Effector memory CD8-positive, alpha-beta T cell (primary cell): Measurements from ENCODE around the gene COQ2.
"Not testable (repeated sequence)": the region's sequence is repeated elsewhere in the genome, so short reads cannot be mapped to it uniquely, and the experiment has no call there.

Experiments used
- ATAC-seq: fragments of 150-1000 bp; cut with Tn5 transposase; replicated peaks from 2 replicates; pipeline ENCODE4 v1.10.0; 2021; ENCODE audit warnings: mild to moderate bottlenecking, moderate library complexity
- DNase-seq, 3 experiments: peaks; one replicate each; pipeline ENCODE4 v3.0.0; 2021
- H3K27ac Mint-ChIP-seq, 2 donors: one replicate each; pipeline ENCODE4 v1.8.0; 2022; ENCODE audit warnings: mild to moderate bottlenecking in 2 of 2, mixed read lengths in 2 of 2, moderate library complexity in 2 of 2
- H3K27me3 Mint-ChIP-seq, 2 donors: one replicate each; pipeline ENCODE4 v1.8.0; 2022; ENCODE audit warnings: mixed read lengths in 2 of 2
- H3K36me3 Mint-ChIP-seq: one replicate; pipeline ENCODE4 v1.8.0; 2022; ENCODE audit warnings: mild to moderate bottlenecking, moderate library complexity, mixed read lengths; ENCODE audit not compliant: insufficient read depth
- H3K4me1 Mint-ChIP-seq, 2 donors: one replicate each; pipeline ENCODE4 v1.8.0; 2022; ENCODE audit warnings: low read depth in 2 of 2, mixed read lengths in 2 of 2
- H3K4me3 Mint-ChIP-seq, 2 donors: one replicate each; pipeline ENCODE4 v1.8.0; 2022; ENCODE audit warnings: mild to moderate bottlenecking in 2 of 2, mixed read lengths in 2 of 2, moderate library complexity in 2 of 2
- H3K9me3 Mint-ChIP-seq, 2 donors: one replicate each; pipeline ENCODE4 v1.8.0; 2022; ENCODE audit warnings: mixed read lengths in 2 of 2

COQ2 gene

GRCh38 chr4:83308672-83309071 is 24.1 kb upstream of the COQ2 start:
- DNase-seq, result no peak
- Mint-ChIP-seq H3K4me1 (no peaks in the 10 kb centered on the region), H3K27ac (no peak overlapping the region), H3K9me3 (no peaks in the 10 kb centered on the region), H3K27me3 (no peaks in the 10 kb centered on the region), H3K4me3 (no peak overlapping the region), H3K36me3 (peaks cover 24% of the 10 kb centered on the region)
- ATAC-seq, result no peak

- H3K4me3 Mint-ChIP-seq, result no peak overlapping the region
- no peaks in the 10 kb centered on the region for H3K9me3 Mint-ChIP-seq
- H3K27me3 Mint-ChIP-seq, result no peaks in the 10 kb centered on the region
- ATAC-seq, result no peak
- peaks cover 22% of the 10 kb centered on the region for H3K36me3 Mint-ChIP-seq
- H3K27ac Mint-ChIP-seq, result no peak overlapping the region
- H3K4me1 Mint-ChIP-seq, result no peaks in the 10 kb centered on the region
- DNase-seq, result no peak
Observed at GRCh38 chr4:83307920-83308319, 23.3 kb upstream of the COQ2 start.

- no peak for ATAC-seq
- H3K4me3 Mint-ChIP-seq, result no peak overlapping the region
- no peaks in the 10 kb centered on the region for H3K4me1 Mint-ChIP-seq
- H3K9me3 Mint-ChIP-seq, result no peaks in the 10 kb centered on the region
- no peak for DNase-seq
- H3K27ac Mint-ChIP-seq, result no peak overlapping the region
- H3K27me3 Mint-ChIP-seq, result no peaks in the 10 kb centered on the region
- H3K36me3 Mint-ChIP-seq, result peaks cover 2% of the 10 kb centered on the region
Observed at GRCh38 chr4:83305187-83305586, 20.6 kb upstream of the COQ2 start.

GRCh38 chr4:83297548-83298260 is 13.1 kb upstream of the COQ2 start:
- ATAC-seq, result peak; percentile 89
- Mint-ChIP-seq H3K27ac (peak overlapping the region; percentile 72 to 76), H3K4me1 (peaks cover 7 to 13% of the 10 kb centered on the region in 2 donors), H3K4me3 (no peak overlapping the region), H3K9me3 (no peaks in the 10 kb centered on the region), H3K27me3 (no peaks in the 10 kb centered on the region), H3K36me3 (peaks cover 7% of the 10 kb centered on the region)
- no peak for DNase-seq

- peaks cover 7% of the 10 kb centered on the region for H3K36me3 Mint-ChIP-seq
- peaks cover 7 to 13% of the 10 kb centered on the region in 2 donors for H3K4me1 Mint-ChIP-seq
- no peaks in the 10 kb centered on the region for H3K9me3 Mint-ChIP-seq
- peak overlapping the region in 1 of 2 donors; percentile 11 for H3K4me3 Mint-ChIP-seq
- H3K27ac Mint-ChIP-seq, result peak overlapping the region in 1 of 2 donors; percentile 59
- no peak for ATAC-seq
- no peaks in the 10 kb centered on the region for H3K27me3 Mint-ChIP-seq
- DNase-seq, result no peak
Observed at GRCh38 chr4:83293305-83294046, 8.9 kb upstream of the COQ2 start.

- not testable (repeated sequence) for H3K9me3 Mint-ChIP-seq, H3K36me3 Mint-ChIP-seq, H3K27ac Mint-ChIP-seq, ATAC-seq, H3K4me3 Mint-ChIP-seq, DNase-seq, H3K4me1 Mint-ChIP-seq, H3K27me3 Mint-ChIP-seq
Observed at GRCh38 chr4:83290059-83290774, 5.6 kb upstream of the COQ2 start.

- ATAC-seq, result not testable (repeated sequence)
Observed at GRCh38 chr4:83288381-83288780, 3.8 kb upstream of the COQ2 start.

GRCh38 chr4:83285055-83285407 is 433 bp upstream of the COQ2 start:
- peaks cover 15 to 35% of the 10 kb centered on the region in 2 donors for H3K4me1 Mint-ChIP-seq
- peak in 2 of 3 experiments; percentile 14 to 27 for DNase-seq
- peak; percentile 32 for ATAC-seq
- H3K27me3 Mint-ChIP-seq, result no peaks in the 10 kb centered on the region
- H3K4me3 Mint-ChIP-seq, result peak overlapping the region; percentile 98
- no peaks in the 10 kb centered on the region for H3K9me3 Mint-ChIP-seq
- peaks cover 14% of the 10 kb centered on the region for H3K36me3 Mint-ChIP-seq
- H3K27ac Mint-ChIP-seq, result peak overlapping the region; percentile 98

More at GRCh38 chr4:83288381-83288780, 3.8 kb upstream of the COQ2 start:
- not testable (repeated sequence) for DNase-seq, H3K9me3 Mint-ChIP-seq, H3K27ac Mint-ChIP-seq, H3K27me3 Mint-ChIP-seq, H3K4me3 Mint-ChIP-seq
- Mint-ChIP-seq H3K4me1 (peaks cover 7 to 18% of the 10 kb centered on the region in 2 donors), H3K36me3 (peaks cover 14% of the 10 kb centered on the region)

GRCh38 chr4:83283181-83283580 is 1.4 kb downstream of the COQ2 start:
- Mint-ChIP-seq H3K27ac (peak overlapping the region in 1 of 2 donors; percentile 98), H3K27me3 (no peaks in the 10 kb centered on the region), H3K4me1 (peaks cover 15 to 35% of the 10 kb centered on the region in 2 donors), H3K9me3 (no peaks in the 10 kb centered on the region), H3K4me3 (peak overlapping the region; percentile 98), H3K36me3 (peaks cover 17% of the 10 kb centered on the region)
- DNase-seq (no peak), ATAC-seq (no peak)

GRCh38 chr4:83282049-83282535 is 2.5 kb downstream of the COQ2 start:
- DNase-seq, result peak; percentile 69 to 78 (median 70)
- H3K4me3 Mint-ChIP-seq, result no peak overlapping the region
- ATAC-seq, result no peak
- peaks cover 15 to 35% of the 10 kb centered on the region in 2 donors for H3K4me1 Mint-ChIP-seq
- H3K36me3 Mint-ChIP-seq, result peaks cover 17% of the 10 kb centered on the region
- H3K27me3 Mint-ChIP-seq, result no peaks in the 10 kb centered on the region
- no peaks in the 10 kb centered on the region for H3K9me3 Mint-ChIP-seq
- H3K27ac Mint-ChIP-seq, result peak overlapping the region in 1 of 2 donors; percentile 39

GRCh38 chr4:83281307-83281706 is 3.3 kb downstream of the COQ2 start:
- Mint-ChIP-seq H3K36me3 (peaks cover 17% of the 10 kb centered on the region), H3K4me1 (peaks cover 19 to 39% of the 10 kb centered on the region in 2 donors), H3K27me3 (no peaks in the 10 kb centered on the region), H3K9me3 (no peaks in the 10 kb centered on the region), H3K4me3 (no peak overlapping the region), H3K27ac (peak overlapping the region in 1 of 2 donors; percentile 39)
- no peak for DNase-seq
- ATAC-seq, result no peak

- DNase-seq (no peak), ATAC-seq (no peak)
- Mint-ChIP-seq H3K4me3 (no peak overlapping the region), H3K27me3 (no peaks in the 10 kb centered on the region), H3K27ac (no peak overlapping the region), H3K9me3 (no peaks in the 10 kb centered on the region), H3K4me1 (peaks cover 9 to 10% of the 10 kb centered on the region in 2 donors), H3K36me3 (peaks cover 10% of the 10 kb centered on the region)
Observed at GRCh38 chr4:83276299-83277040, 8.1 kb downstream of the COQ2 start.

- not testable (repeated sequence) for H3K27me3 Mint-ChIP-seq, H3K4me1 Mint-ChIP-seq, H3K4me3 Mint-ChIP-seq, ATAC-seq, DNase-seq, H3K9me3 Mint-ChIP-seq, H3K27ac Mint-ChIP-seq, H3K36me3 Mint-ChIP-seq
Observed at GRCh38 chr4:83273926-83274325, 10.7 kb downstream of the COQ2 start.
